Measurements from ENCODE around the gene ZNF487.

The ZNF487 gene

DNA sequence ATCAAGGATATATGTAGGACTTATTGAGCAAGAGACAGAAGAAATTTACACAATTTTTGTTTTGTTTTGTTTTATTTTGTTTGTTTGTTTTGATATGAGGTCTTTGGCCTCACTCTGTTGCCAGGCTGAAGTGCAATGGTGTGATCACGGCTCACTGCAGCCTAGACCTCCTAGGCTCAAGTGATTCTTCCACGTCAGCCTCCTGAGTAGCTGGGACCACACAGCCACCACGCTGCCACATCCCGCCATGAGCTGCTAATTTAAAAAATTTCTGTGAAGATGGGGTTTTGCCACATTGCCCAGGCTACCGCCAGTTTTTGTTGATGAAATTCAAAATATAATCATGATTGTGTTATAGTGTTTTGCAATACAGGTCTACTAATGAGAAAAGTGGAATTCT, 54.9 kb downstream of the ZNF487 start:
- H3K27ac ChIP-seq (replicated peaks), result no peak overlapping the region
- H3K27me3 ChIP-seq (ENCODE audit: insufficient read depth, poor library complexity, severe bottlenecking), result no peaks in the 10 kb centered on the region
- no peak for DNase-seq (ENCODE audit: low read depth in 1 of 2, low spot score in 1 of 2)
- TF ChIP-seq, protein P1, sequence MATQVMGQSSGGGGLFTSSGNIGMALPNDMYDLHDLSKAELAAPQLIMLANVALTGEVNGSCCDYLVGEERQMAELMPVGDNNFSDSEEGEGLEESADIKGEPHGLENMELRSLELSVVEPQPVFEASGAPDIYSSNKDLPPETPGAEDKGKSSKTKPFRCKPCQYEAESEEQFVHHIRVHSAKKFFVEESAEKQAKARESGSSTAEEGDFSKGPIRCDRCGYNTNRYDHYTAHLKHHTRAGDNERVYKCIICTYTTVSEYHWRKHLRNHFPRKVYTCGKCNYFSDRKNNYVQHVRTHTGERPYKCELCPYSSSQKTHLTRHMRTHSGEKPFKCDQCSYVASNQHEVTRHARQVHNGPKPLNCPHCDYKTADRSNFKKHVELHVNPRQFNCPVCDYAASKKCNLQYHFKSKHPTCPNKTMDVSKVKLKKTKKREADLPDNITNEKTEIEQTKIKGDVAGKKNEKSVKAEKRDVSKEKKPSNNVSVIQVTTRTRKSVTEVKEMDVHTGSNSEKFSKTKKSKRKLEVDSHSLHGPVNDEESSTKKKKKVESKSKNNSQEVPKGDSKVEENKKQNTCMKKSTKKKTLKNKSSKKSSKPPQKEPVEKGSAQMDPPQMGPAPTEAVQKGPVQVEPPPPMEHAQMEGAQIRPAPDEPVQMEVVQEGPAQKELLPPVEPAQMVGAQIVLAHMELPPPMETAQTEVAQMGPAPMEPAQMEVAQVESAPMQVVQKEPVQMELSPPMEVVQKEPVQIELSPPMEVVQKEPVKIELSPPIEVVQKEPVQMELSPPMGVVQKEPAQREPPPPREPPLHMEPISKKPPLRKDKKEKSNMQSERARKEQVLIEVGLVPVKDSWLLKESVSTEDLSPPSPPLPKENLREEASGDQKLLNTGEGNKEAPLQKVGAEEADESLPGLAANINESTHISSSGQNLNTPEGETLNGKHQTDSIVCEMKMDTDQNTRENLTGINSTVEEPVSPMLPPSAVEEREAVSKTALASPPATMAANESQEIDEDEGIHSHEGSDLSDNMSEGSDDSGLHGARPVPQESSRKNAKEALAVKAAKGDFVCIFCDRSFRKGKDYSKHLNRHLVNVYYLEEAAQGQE (IDR thresholded peaks at IDR 0.05; ENCODE audit: insufficient replicate concordance, low read depth), result no peak
- TF ChIP-seq GABPA (IDR thresholded peaks at IDR 0.05; ENCODE audit: low read depth) (no peak), POLR2AphosphoS5 (IDR thresholded peaks at IDR 0.05; ENCODE audit: low read depth) (no peak)
- TF ChIP-seq, protein P2, sequence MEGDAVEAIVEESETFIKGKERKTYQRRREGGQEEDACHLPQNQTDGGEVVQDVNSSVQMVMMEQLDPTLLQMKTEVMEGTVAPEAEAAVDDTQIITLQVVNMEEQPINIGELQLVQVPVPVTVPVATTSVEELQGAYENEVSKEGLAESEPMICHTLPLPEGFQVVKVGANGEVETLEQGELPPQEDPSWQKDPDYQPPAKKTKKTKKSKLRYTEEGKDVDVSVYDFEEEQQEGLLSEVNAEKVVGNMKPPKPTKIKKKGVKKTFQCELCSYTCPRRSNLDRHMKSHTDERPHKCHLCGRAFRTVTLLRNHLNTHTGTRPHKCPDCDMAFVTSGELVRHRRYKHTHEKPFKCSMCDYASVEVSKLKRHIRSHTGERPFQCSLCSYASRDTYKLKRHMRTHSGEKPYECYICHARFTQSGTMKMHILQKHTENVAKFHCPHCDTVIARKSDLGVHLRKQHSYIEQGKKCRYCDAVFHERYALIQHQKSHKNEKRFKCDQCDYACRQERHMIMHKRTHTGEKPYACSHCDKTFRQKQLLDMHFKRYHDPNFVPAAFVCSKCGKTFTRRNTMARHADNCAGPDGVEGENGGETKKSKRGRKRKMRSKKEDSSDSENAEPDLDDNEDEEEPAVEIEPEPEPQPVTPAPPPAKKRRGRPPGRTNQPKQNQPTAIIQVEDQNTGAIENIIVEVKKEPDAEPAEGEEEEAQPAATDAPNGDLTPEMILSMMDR (IDR thresholded peaks at IDR 0.05; ENCODE audit: insufficient read depth, low read length), result no peak
- no peak overlapping the region for H3K4me3 ChIP-seq (replicated peaks; ENCODE audit: insufficient read depth, low read length)

DNA sequence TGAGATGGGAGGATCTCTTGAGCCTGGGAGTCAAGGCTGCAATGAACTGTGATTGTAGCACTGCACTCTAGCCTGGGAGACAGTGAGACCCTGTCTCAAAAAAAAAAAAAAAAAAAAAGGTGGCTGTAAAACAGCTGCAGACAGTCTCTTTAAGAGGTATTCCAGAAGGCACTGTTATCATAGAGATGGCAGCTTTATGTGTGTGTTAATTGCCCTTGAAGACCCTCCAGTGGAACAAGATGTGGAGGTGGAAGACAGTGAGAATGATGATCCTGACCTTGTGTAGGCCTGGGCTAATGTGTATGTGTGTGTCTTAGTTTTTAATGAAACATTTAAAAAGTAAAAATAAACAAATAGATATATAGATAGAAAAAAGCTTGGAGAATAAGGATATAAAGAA, 66.0 kb downstream of the ZNF487 start:
- no peak for DNase-seq (ENCODE audit: low read depth in 1 of 2, low spot score in 1 of 2)
- no peak for TF ChIP-seq SPI1 (IDR thresholded peaks at IDR 0.05; ENCODE audit: borderline replicate concordance, low read depth)
- TF ChIP-seq, protein P2 (IDR thresholded peaks at IDR 0.05; ENCODE audit: insufficient read depth, low read length), result no peak
- Histone ChIP-seq H3K4me3 (replicated peaks; ENCODE audit: insufficient read depth, low read length) (no peak overlapping the region), H3K27ac (replicated peaks) (no peak overlapping the region), H3K27me3 (ENCODE audit: insufficient read depth, poor library complexity, severe bottlenecking) (no peaks in the 10 kb centered on the region)

DNA sequence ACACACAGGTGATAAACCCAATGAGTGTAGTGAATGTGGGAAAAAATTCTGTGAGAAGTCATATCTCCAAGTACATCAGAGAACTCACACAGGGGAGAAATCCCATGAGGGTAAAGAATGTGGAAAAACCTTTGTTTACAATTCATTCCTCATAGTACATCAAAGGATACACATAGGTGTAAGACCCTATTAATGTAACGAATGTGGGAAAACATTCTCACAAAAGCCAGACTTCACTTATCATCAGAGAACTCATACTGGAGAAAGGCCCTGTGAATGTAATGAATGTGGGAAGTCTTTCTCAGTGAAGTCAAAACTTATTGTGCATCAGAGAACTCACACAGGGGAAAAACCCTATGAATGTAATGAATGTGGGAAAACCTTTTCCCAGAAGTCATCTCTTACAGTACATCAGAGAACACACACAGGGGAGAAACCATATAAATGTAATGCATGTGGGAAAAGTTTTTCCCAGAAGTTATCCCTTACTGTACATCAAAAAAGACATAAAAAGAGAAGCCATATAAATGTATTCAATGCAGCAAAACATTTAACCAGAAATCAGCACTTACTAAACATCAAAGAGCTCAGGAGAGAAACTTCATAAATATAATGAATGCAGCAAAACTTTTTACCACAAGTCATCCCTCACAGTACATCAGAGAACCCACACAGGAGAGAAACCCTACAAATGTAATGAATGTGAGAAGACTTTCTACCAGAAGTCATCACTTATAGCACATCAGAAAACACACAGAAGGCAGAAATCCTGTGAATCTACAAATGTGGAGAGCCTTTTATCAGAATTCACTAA, 87.7 kb downstream of the ZNF487 start:
- TF ChIP-seq SPI1 (IDR thresholded peaks at IDR 0.05; ENCODE audit: borderline replicate concordance, low read depth), result no peak
- TF ChIP-seq GABPA (IDR thresholded peaks at IDR 0.05; ENCODE audit: low read depth), result no peak
- TF ChIP-seq, protein P1 (IDR thresholded peaks at IDR 0.05; ENCODE audit: insufficient replicate concordance, low read depth), result no peak
- TF ChIP-seq, protein P2 (IDR thresholded peaks at IDR 0.05; ENCODE audit: insufficient read depth, low read length), result no peak
- no peak for TF ChIP-seq POLR2AphosphoS5 (IDR thresholded peaks at IDR 0.05; ENCODE audit: low read depth)
- no peak overlapping the region for H3K4me3 ChIP-seq (replicated peaks; ENCODE audit: insufficient read depth, low read length)
- no peak for DNase-seq (ENCODE audit: low read depth in 1 of 2, low spot score in 1 of 2)
- no peak overlapping the region for H3K27ac ChIP-seq (replicated peaks)
- no peaks in the 10 kb centered on the region for H3K27me3 ChIP-seq (ENCODE audit: insufficient read depth, poor library complexity, severe bottlenecking)
